GM18951 (cell line): ENCODE measurements around the gene THSD4.

ENCODE experiments used
- POLR2A ChIP-seq: IDR thresholded peaks from 4 replicates; pipeline ENCODE4 v1.6.1; 2011; ENCODE audit warnings: mild to moderate bottlenecking; ENCODE audit not compliant: insufficient read length, insufficient read depth; ENCODE audit errors: extremely low read depth
- in situ Hi-C: fragments of 300-500 bp; cut with MboI; formaldehyde crosslinking; loops from one replicate; pipeline ENCODE4 v1.12.0; 2022; ENCODE audit warnings: low sequenced_read_pairs, mixed read lengths, inconsistent platforms; ENCODE audit not compliant: unreplicated experiment

THSD4 gene

DNA sequence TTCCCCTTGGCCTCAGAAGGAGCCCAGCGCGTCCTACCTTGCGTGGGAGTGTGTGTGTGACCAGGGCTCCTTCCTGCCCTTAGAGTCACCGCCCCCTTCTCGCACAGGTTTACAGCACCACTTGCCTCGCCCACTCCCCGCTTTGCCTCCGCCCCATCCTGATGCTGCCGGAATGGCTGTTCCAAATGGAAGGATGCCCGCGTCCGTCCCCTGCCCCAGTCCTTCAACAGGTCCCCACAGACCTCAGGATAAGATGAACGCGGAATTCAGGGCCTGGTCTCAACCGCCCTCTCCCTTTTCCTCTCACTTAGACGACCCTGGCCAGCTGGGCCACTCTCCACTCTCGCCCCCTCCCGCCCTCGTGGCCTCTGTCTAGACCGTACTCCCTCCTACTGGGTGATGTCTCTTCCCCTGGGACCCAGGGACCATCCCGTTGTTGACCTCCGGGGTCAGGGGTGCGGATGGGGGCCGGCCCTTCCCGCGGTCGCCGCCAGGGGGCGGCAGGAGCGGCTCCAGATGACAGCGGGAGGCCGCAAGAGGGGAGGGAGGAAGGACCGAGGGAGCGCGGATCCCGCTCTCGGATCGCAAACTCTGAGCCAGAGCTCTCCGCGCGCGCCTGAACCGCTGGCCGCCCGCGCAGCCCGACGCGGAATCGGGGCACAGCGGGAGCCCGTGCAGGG lies at the start of gene THSD4:
THSD4 (plus strand) TSS at position 585 of the 680 bp plus-strand sequence.
- no peak for TF ChIP-seq POLR2A
- in situ Hi-C loops = no loop called here

DNA sequence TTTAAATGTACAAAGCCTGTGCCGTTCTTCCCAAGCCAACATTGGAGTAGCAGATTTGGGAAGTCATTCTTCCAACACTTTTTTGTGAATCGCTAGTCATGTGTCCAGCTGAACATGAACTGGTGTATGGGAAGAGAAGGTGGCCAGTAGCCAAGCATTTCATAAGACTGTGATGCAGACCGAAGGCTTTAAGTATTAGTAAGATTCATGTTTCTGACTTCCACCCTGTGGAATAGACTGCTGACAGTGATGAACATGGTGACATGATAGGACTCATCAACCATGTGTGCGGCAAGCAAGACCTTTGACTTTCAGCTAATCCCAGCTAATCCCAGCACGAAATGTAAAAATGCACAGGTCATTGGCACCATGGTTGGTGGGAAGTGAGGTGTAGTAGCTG lies 48.3 kb upstream of the THSD4 start:
- no peak for TF ChIP-seq POLR2A
- in situ Hi-C loops = no loop called here

DNA sequence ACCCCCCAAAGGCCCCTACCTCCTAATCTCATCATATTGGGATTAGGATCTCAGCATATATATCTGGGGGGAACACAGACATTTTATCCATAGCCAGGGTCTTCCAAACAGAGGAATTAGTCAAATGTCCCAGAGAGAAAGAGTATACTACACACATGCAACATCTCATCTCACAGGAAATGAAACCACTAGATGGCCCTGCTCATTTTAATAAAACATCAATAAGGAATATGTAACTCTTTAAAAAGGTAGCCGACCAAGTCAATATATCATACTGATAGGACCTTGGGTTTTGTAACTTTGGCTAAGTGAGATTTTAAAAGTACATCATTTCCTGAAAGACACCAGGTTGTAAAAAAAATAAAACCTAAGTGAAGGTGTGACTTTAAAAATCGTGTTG lies 45.6 kb upstream of the THSD4 start:
- in situ Hi-C loops = no loop called here
- no peak for TF ChIP-seq POLR2A

DNA sequence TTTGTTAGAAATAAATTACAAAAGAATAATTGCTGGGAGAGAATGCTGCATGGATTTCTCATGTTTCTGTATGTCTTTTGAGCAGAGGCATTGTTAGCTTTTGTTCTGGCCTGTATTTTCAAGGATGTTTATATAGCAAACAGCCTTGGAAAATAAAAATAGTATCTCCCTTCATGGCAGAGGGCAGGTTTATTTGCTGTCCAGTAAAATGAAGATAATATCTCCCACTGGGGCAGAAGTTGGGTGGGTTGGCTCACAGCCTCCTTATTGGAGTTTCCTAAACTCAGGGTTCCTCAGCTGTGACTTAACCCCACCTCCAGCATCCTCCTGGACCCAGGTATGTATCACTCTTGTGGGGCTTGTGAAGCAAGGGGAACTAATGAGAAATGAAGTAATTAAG lies 43.7 kb upstream of the THSD4 start:
- in situ Hi-C loops = no loop called here
- no peak for TF ChIP-seq POLR2A

DNA sequence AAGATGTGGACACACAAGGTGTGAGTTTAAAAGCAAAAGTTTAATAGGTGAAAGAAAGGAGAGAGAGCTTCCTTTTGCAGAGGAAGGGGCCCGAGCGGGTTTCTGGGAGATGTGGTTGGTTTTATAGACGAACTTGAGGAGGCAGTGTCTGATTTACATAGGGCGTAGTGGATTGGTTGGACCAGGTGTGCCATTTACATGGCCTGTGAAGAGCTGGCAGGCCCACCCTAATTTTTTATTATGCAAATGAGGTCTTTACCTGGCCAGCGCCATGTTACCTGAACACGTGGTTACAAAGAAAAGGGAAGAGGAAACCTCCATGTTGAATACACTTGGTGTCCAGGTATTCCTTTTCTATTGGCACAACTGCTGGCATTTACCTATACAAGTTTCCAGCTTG lies 42.8 kb upstream of the THSD4 start:
- in situ Hi-C loops = no loop called here
- no peak for TF ChIP-seq POLR2A

DNA sequence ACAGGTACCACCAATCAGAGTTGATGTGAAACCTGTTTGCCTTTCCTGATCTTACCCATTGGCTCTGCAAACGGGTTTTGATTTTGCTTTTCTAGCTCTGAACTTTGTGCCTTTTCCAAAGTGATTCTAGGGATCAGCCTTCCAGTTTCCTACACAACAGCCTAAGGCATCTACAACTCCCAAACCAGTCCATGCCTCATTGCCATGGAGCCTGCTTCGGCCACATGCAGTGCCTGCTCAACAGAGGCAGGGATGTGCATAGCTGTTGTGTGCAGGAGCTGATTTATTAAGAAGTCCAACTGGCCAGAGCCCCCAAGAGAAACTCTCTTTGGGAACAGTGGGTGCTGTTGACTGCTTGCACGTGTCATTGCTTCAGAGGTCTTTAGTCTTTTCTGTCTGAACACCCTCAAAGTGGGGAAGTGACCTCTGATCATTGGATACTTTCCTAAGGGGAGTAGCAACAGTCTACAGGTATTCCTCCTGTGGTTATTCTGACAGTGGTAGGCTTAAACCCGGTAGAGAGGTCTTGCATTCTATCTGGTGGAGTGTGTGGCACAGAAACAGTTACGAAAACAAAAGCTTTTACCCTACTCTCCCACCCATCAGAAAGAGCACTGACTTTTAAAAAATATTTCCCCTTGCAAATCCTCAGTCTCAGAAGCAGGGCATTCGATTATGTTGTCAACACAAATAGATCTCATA lies 36.6 kb upstream of the THSD4 start:
- in situ Hi-C loops = no loop called here

DNA sequence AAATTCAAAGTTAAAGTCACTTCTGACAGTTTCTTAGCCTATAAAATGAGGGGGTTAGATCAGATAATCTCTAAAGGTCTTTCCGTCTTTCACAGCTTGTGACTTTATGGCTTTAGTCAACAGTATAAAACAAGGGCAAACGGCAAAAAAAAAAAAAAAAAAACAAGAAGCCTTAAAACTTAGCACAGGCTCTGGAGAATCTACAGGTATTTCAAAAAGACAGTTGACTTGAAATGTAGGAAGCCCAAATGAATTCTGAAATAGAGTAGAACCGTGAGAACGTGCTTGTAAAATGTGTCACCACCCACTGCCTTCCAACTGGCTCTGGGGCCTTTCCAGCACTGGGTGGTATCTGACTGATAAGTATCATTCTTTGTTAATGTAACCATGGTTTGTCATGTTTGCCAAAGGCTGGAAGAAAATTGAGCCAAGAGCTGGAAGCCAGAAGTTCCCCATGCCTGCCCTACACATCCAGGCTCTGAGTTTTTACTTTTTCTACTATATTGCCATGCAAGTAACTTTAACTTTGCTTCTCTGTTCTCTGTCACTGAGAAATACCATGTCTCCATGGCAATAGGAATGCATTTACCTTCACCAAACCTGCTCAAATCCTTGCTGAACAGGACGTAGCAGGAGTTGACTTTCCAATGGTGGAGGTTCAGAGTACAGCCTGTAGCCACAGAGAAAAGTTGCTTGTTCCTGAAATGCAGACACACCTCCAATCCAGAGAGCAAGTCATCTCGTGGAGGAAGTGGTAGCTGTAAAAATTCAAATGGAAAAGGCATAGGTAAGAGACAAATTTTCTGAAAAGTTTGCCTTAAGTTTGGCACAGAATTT lies 35.8 kb upstream of the THSD4 start:
- in situ Hi-C loops = no loop called here

More for the DNA sequence above, 36.6 kb upstream of the THSD4 start:
- no peak for TF ChIP-seq POLR2A

DNA sequence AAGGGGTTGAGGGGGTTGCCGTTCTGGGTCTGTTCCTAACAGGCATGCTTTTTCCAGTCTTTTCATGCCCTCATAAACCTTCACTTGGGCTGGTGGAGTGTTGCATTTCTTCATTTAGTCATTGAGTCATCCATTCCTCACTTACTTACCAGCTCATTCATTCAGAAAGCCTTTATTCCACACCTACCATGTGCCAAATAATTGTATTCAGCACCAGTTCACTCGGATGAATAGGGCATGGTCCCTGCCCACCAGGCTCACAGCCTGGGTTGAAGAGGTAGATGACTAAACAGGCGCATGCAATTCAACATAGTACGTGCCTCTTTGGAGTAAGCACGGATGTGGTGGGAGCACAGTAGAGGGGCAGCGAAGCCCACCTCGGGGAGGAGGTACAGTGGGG lies 35.1 kb upstream of the THSD4 start:
- TF ChIP-seq POLR2A = no peak
- in situ Hi-C loops = no loop called here

More for the DNA sequence above, 35.8 kb upstream of the THSD4 start:
- TF ChIP-seq POLR2A = no peak

DNA sequence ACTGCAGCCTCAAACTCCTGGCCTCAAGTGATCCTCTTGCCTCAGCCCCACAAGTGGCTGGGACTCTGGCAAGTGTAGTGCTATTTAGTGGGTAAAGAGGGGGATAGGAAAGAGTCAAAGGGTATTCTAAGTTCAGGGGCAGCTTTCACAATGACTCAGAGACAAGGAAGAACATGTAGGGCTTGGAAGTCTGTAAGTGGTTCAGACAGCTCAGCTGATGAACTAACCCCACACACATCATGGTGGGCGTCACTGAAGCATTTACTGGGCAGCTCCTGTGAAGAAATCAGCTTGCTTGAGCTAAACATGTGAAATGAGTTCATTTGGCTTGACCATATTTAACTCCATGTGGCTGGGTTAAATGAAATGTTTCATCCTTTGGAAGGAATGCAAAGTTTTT lies 34.6 kb upstream of the THSD4 start:
- in situ Hi-C loops = no loop called here
- no peak for TF ChIP-seq POLR2A

DNA sequence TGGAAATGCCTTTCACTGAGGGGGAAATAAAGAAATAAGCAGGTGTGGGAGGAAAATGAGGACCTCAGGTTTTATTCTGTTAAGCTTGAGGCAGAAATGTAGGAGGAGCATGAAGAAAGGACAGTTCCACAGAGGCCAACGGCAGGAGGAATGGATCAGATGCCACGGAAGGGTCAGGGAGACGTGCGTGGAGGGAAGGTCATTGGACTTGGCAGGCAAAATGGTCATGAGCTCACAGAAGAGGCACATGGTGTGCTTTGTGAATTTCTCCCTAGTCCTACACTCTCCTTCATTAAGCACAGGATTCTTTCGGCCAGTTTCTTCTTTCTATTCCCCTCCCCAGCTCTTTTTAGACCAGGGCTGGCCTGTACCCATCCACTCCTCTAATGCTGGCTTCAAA lies 32.5 kb upstream of the THSD4 start:
- TF ChIP-seq POLR2A = no peak
- in situ Hi-C loops = no loop called here

DNA sequence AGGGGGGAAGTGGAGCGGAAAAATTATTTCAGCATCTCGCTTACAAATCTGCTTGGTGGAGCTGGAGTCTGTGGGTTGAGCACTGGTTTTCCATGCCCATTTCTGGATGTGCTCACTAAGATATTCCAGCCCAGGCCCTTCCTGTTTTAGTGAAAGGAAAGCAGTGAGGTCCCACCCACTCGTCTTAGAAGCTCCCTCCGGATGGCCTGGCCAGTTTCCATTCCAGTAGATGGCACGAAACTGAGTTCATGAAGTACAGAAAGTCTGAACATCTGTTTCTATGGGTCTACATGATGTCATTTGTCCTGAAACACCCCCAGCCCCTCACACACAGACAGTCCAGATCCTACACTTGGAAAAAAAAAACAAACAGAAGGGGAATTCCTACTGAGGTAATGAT lies 31.9 kb upstream of the THSD4 start:
- in situ Hi-C loops = no loop called here
- no peak for TF ChIP-seq POLR2A

DNA sequence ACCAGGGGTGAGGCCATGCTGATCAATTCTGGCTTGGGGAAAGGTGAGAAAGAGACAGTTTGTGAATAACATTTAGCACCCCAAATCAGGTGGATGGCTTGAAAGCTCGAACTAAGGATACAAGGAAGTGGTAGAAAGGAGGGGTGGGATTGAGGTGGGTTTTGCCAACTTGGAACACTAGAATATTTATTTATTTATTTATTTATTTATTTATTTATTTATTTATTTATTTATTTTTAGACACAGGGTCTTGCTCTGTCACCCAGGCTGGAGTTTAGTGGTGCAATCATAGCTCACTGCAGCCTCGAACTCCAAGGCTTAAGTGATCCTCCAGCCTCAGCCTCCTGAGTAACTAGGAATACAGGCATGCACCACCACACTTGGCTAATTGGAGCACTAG lies 31.0 kb upstream of the THSD4 start:
- no peak for TF ChIP-seq POLR2A
- in situ Hi-C loops = no loop called here

DNA sequence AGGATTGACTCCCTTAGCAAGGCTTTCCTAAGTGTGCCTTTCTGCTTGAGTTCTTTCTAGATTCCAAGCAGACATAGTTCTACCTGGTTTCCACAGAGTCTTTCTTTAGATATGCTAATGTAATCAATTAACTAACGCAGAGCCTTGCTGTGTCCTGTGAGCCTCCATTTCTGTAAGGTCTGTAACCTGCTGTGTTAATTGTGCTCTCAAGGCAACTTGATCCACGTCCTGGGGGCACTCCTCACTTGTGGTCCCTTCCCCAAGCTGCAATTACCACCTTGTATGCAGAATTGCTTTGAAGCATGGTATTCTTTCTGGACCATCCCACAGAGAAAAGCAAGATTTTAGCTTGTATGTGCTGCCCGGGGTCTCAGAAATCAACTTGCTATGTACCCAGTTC lies 29.5 kb upstream of the THSD4 start:
- in situ Hi-C loops = no loop called here
- TF ChIP-seq POLR2A = no peak
